Measurements from ENCODE around the gene CEP83.

CEP83 gene

DNA sequence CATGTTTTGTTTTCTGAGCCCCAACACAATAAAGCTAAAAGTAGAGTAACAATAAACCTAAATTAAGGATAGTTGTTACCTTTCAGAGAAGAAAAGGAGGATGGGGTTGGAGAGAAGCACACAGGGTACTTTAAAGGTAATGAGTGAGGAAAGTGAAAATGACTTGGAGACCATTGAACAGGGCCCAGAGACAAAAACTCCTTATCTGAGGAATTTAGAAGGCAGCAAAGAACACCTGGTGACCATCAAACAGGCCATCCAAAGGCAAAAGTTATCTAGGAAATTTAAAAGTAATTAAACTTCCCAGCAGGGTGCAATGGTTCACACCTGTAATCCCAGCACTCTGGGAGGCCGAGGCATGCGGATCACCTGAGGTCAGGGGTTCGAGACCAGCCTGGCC lies 39.0 kb upstream of the CEP83 start:
- DNase-seq (ENCODE audit: low read depth): no peak
- TF ChIP-seq, protein P1, sequence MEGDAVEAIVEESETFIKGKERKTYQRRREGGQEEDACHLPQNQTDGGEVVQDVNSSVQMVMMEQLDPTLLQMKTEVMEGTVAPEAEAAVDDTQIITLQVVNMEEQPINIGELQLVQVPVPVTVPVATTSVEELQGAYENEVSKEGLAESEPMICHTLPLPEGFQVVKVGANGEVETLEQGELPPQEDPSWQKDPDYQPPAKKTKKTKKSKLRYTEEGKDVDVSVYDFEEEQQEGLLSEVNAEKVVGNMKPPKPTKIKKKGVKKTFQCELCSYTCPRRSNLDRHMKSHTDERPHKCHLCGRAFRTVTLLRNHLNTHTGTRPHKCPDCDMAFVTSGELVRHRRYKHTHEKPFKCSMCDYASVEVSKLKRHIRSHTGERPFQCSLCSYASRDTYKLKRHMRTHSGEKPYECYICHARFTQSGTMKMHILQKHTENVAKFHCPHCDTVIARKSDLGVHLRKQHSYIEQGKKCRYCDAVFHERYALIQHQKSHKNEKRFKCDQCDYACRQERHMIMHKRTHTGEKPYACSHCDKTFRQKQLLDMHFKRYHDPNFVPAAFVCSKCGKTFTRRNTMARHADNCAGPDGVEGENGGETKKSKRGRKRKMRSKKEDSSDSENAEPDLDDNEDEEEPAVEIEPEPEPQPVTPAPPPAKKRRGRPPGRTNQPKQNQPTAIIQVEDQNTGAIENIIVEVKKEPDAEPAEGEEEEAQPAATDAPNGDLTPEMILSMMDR (IDR thresholded peaks at IDR 0.05; ENCODE audit: insufficient read depth, low read depth, low read length, missing control alignments): no peak
- H3K4me3 ChIP-seq (ENCODE audit: low read depth, low read length): no peak overlapping the region

DNA sequence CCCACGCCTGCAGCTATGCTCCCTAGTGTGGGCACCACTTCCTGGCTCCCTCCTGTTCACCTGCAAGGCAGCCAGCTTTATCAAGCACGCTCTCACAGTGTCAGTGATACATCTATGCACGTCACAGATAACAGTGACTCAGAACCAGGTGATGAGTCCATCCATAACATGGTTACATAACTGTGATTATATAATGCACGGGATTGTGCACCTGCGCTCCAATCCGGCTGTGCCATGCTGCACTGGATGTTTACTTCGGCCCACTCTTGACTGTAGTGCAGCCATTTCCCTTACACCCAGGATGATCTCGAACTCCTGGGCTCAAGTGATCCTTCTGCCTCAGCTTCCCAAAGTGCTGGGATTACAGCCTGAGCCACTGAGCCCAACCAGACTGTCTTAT lies 38.4 kb upstream of the CEP83 start:
- peak; percentile 17 for DNase-seq (ENCODE audit: low read depth)
- TF ChIP-seq, protein P1 (IDR thresholded peaks at IDR 0.05; ENCODE audit: insufficient read depth, low read depth, low read length, missing control alignments): no peak
- H3K4me3 ChIP-seq (ENCODE audit: low read depth, low read length): no peak overlapping the region

- TF ChIP-seq, protein P1 (IDR thresholded peaks at IDR 0.05; ENCODE audit: insufficient read depth, low read depth, low read length, missing control alignments): no peak
- H3K4me3 ChIP-seq (ENCODE audit: low read depth, low read length): no peak overlapping the region
- no peak for DNase-seq (ENCODE audit: low read depth)
Measured at GRCh38 chr12:94495445-94496115, 35.9 kb upstream of the CEP83 start.

DNA sequence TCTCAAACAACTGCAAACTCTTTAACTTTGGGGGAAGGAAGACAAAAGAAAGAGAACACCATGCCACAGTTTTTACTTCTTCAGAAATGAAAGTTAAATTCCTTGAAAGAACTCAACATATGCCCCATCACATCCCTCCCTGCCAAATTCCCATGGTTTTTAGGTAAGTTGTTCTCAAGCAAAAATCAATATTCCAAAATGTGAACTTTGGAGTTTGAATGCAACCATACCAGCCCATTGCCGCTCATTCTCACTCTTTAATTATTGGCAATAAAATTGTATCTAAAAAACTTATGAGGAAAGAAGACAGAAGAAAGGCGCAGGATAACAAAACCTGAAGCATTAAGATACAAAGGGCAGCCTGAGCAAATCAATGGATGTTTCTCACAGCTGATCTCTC lies 31.8 kb upstream of the CEP83 start:
- H3K4me3 ChIP-seq (ENCODE audit: low read depth, low read length): no peak overlapping the region
- no peak for DNase-seq (ENCODE audit: low read depth)
- TF ChIP-seq, protein P1 (IDR thresholded peaks at IDR 0.05; ENCODE audit: insufficient read depth, low read depth, low read length, missing control alignments): no peak

DNA sequence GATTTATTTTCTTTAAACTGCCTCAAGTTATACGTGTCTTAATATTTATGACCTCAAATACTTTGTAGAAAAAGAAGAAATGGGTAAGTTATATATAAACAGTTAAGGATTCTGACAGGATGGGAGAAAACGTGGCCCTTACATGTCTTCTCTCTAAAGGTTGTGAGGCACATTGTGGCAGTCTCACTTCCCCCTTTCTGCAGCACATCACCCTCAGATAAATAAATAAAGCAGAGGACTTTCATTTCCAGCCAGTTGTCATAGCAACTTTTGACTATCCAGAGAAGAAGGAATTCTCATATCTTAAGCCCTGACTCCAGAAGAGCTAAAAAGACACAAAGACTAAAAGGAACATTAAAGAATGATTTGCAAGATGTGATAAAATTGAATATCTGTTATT lies 28.8 kb upstream of the CEP83 start:
- DNase-seq (ENCODE audit: low read depth): peak; percentile 81
- H3K4me3 ChIP-seq (ENCODE audit: low read depth, low read length): no peak overlapping the region
- TF ChIP-seq, protein P1 (IDR thresholded peaks at IDR 0.05; ENCODE audit: insufficient read depth, low read depth, low read length, missing control alignments): no peak

DNA sequence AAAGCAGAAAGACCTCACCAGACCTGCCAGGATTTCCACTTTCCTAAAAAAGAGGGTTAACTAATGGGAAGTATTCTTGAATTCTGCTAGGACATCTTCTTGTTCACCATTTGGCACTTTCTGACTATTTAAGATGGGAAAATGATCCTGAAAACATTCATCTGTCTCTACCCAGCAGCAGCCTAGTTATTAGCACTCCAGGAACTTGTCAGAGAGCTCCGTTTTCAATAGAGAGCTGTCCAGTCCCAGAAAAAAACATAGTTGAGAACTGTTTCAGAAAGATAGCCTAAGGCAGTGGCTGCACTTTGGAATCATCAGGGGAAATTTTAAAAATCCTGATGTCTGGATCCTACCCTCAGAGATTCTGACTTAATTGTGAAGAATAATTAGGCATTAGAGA lies 22.1 kb upstream of the CEP83 start:
- no peak overlapping the region for H3K4me3 ChIP-seq (ENCODE audit: low read depth, low read length)
- TF ChIP-seq, protein P1 (IDR thresholded peaks at IDR 0.05; ENCODE audit: insufficient read depth, low read depth, low read length, missing control alignments): no peak
- no peak for DNase-seq (ENCODE audit: low read depth)

DNA sequence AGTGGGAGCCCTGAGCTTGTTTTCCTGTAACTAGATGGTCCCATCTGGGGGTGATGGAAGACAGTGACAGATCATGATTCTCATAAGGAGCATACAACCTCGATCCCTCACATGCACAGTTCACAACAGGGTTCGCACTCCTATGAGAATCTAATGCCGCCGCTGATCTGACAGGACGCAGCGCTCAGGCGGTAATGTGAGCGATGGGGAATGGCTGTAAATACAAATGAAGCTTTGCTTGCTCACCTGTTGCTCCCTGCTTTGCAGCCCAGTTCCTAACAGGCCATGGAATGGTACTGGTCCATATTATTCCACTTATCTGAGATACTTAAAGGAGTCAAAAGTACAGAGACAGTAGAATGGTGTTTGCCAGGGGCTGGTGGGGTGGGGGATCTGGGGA lies 9.9 kb upstream of the CEP83 start:
- TF ChIP-seq, protein P1 (IDR thresholded peaks at IDR 0.05; ENCODE audit: insufficient read depth, low read depth, low read length, missing control alignments): no peak
- no peak overlapping the region for H3K4me3 ChIP-seq (ENCODE audit: low read depth, low read length)
- DNase-seq (ENCODE audit: low read depth): no peak
